H1 (cell line): ENCODE measurements around the gene PTF1A. TPM values are rescaled to one million over a fixed set of nuclear protein-coding genes. Genes with fewer than 3 reads are reported as not detected.
"Not testable (repeated sequence)": the region's sequence is repeated elsewhere in the genome, so short reads cannot be mapped to it uniquely, and the experiment has no call there.

Experiments
- CTCF ChIA-PET: fragments of 300-600 bp; sonication (Branson Sonifier 250); formaldehyde crosslinking; loops from one replicate; lab custom pipeline; 2021; ENCODE audit not compliant: partially characterized antibody; lab: Charles Lee
- POLR2A ChIA-PET: fragments of 300-600 bp; sonication (Branson Sonifier 250); formaldehyde crosslinking; loops from one replicate; lab custom pipeline; 2021; ENCODE audit warnings: inconsistent platforms; ENCODE audit not compliant: partially characterized antibody; lab: Charles Lee
- DNase-seq, 2 experiments: peaks; one replicate each; pipeline versions ENCODE4 v3.0.0 to v3.0.0-alpha.2; 2010 to 2022; ENCODE audit warnings: low spot score in 2 of 2, low read depth in 1 of 2, mixed read lengths in 1 of 2
- FAIRE-seq: peaks from 2 replicates; lab custom pipeline; 2011; peaks lifted over from hg19 to GRCh38; lab: Jason Lieb, UNC
- H2AFZ ChIP-seq: 2 replicates; pipeline ENCODE4 v1.8.1; 2012; ENCODE audit warnings: low read length, inconsistent platforms
- H2AK5ac ChIP-seq: 2 replicates; pipeline ENCODE4 v1.6.1; 2013; ENCODE audit warnings: low read depth, low read length
- H2BK120ac ChIP-seq: replicated peaks from 2 replicates; pipeline ENCODE3; 2013; ENCODE audit warnings: low read depth, low read length, inconsistent platforms
- H2BK12ac ChIP-seq: 2 replicates; pipeline ENCODE4 v1.6.1; 2013; ENCODE audit warnings: low read depth, low read length
- H2BK15ac ChIP-seq: 2 replicates; pipeline ENCODE4 v1.6.1; 2013; ENCODE audit warnings: low read length
- H2BK20ac ChIP-seq: 2 replicates; pipeline ENCODE4 v1.6.1; 2013; ENCODE audit warnings: low read length
- H2BK5ac ChIP-seq: 2 replicates; pipeline ENCODE4 v1.6.1; 2013; ENCODE audit warnings: low read depth, low read length
- H3K14ac ChIP-seq: 2 replicates; pipeline ENCODE4 v1.6.1; 2013; ENCODE audit warnings: inconsistent platforms; ENCODE audit not compliant: insufficient read length
- H3K18ac ChIP-seq: 2 replicates; pipeline ENCODE4 v1.6.1; 2013; ENCODE audit warnings: low read length; ENCODE audit errors: extremely low read depth
- H3K23ac ChIP-seq: 2 replicates; pipeline ENCODE4 v1.6.1; 2013; ENCODE audit warnings: inconsistent platforms; ENCODE audit not compliant: insufficient read length
- H3K23me2 ChIP-seq: 2 replicates; pipeline ENCODE4 v1.6.1; 2013; ENCODE audit warnings: low read depth, low read length
- H3K27ac ChIP-seq: 2 replicates; pipeline ENCODE4 v1.6.1; 2011; ENCODE audit warnings: low read depth, low read length, inconsistent platforms
- H3K27me3 ChIP-seq, 4 experiments: replicated peaks in 1 of 4; 1 replicate in 1 of 4; 2 replicates in 3 of 4; pipeline versions ENCODE4 v1.6.1 to v1.8.1; 2011 to 2013; ENCODE audit warnings: low read length in 3 of 4, mild to moderate bottlenecking in 3 of 4, inconsistent platforms in 2 of 4, mixed read lengths in 2 of 4, moderate library complexity in 1 of 4; ENCODE audit not compliant: control insufficient read depth in 3 of 4, insufficient read depth in 3 of 4; ENCODE audit errors: extremely low read depth in 1 of 4
- H3K36me3 ChIP-seq, 4 experiments: 2 replicates each; pipeline versions ENCODE4 v1.6.1 to v1.8.1; 2011 to 2013; ENCODE audit warnings: mild to moderate bottlenecking in 4 of 4, low read length in 3 of 4, moderate library complexity in 2 of 4, control low read depth in 1 of 4, inconsistent platforms in 1 of 4; ENCODE audit not compliant: insufficient read depth in 4 of 4, control insufficient read depth in 2 of 4
- H3K4ac ChIP-seq: replicated peaks from 2 replicates; pipeline ENCODE3; 2013; ENCODE audit warnings: low read length, low read depth, mixed read lengths, inconsistent platforms; ENCODE audit not compliant: insufficient read length
- H3K4me1 ChIP-seq, 4 experiments: replicated peaks in 1 of 4; 1 replicate in 1 of 4; 2 replicates in 3 of 4; pipeline versions ENCODE4 v1.6.1 to v1.8.1; 2011 to 2013; ENCODE audit warnings: low read length in 3 of 4, inconsistent platforms in 2 of 4, mixed read lengths in 1 of 4; ENCODE audit not compliant: insufficient read depth in 4 of 4, control insufficient read depth in 3 of 4
- H3K4me2 ChIP-seq, 2 experiments: 2 replicates each; pipeline versions ENCODE4 v1.6.1 to v1.8.1; 2011 to 2013; ENCODE audit warnings: low read depth in 2 of 2, low read length in 2 of 2, control low read depth in 1 of 2, inconsistent platforms in 1 of 2, mild to moderate bottlenecking in 1 of 2; ENCODE audit not compliant: insufficient read depth in 1 of 2
- H3K4me3 ChIP-seq, 4 experiments: fragments of 200-600, 300-600 bp in 1 of 4; sonication (generic), shearing (Covaris generic), sonication (Bioruptor Twin) in 1 of 4; 2 replicates each; pipeline versions ENCODE4 v1.5.1 to v1.8.1; 2011 to 2016; ENCODE audit warnings: low read length in 4 of 4, low read depth in 3 of 4, control low read depth in 2 of 4, inconsistent platforms in 2 of 4, mild to moderate bottlenecking in 2 of 4, mixed read lengths in 1 of 4, moderate library complexity in 1 of 4; ENCODE audit not compliant: insufficient read depth in 2 of 4; ENCODE audit errors: extremely low read depth in 1 of 4
- H3K56ac ChIP-seq: replicated peaks from 2 replicates; pipeline ENCODE3; 2013; ENCODE audit warnings: low read depth, mild to moderate bottlenecking, mixed read lengths, low read length, inconsistent platforms; ENCODE audit not compliant: insufficient read length
- H3K79me1 ChIP-seq: 2 replicates; pipeline ENCODE4 v1.6.1; 2013; ENCODE audit warnings: low read depth, low read length, control low read depth
- H3K79me2 ChIP-seq, 2 experiments: 2 replicates each; pipeline versions ENCODE4 v1.6.1 to v1.8.1; 2012 to 2013; ENCODE audit warnings: low read length in 2 of 2, mild to moderate bottlenecking in 2 of 2, inconsistent platforms in 1 of 2; ENCODE audit not compliant: insufficient read depth in 2 of 2, control insufficient read depth in 1 of 2
- H3K9ac ChIP-seq, 4 experiments: replicated peaks in 1 of 4; 1 replicate in 1 of 4; 2 replicates in 3 of 4; pipeline versions ENCODE4 v1.6.1 to v1.8.1; 2011 to 2013; ENCODE audit warnings: low read depth in 3 of 4, low read length in 3 of 4, control low read depth in 2 of 4, mild to moderate bottlenecking in 2 of 4, moderate library complexity in 2 of 4, inconsistent platforms in 1 of 4; ENCODE audit errors: extremely low read depth in 1 of 4
- H3K9me3 ChIP-seq, 2 experiments: 2 replicates each; pipeline versions ENCODE4 v1.6.1 to v1.8.1; 2012 to 2013; ENCODE audit warnings: mild to moderate bottlenecking in 2 of 2, moderate library complexity in 2 of 2, control low read depth in 1 of 2, inconsistent platforms in 1 of 2, low read depth in 1 of 2, low read length in 1 of 2, mixed read lengths in 1 of 2; ENCODE audit not compliant: insufficient read depth in 2 of 2
- H4K20me1 ChIP-seq, 2 experiments: replicated peaks in 1 of 2; 2 replicates each; pipeline versions ENCODE3 to v1.8.1; 2011 to 2013; ENCODE audit warnings: inconsistent platforms in 2 of 2, low read length in 2 of 2, mild to moderate bottlenecking in 1 of 2; ENCODE audit not compliant: insufficient read depth in 2 of 2, control insufficient read depth in 1 of 2
- H4K5ac ChIP-seq: 2 replicates; pipeline ENCODE4 v1.6.1; 2013; ENCODE audit warnings: low read length, low read depth, mixed read lengths, inconsistent platforms; ENCODE audit not compliant: insufficient read length
- H4K8ac ChIP-seq: 2 replicates; pipeline ENCODE4 v1.8.0; 2013; ENCODE audit warnings: mild to moderate bottlenecking, moderate library complexity, low read length, inconsistent platforms; ENCODE audit not compliant: insufficient read depth; ENCODE audit errors: extremely low read depth
- H4K91ac ChIP-seq: replicated peaks from 2 replicates; pipeline ENCODE3; 2013; ENCODE audit warnings: low read length, mixed read lengths, inconsistent platforms; ENCODE audit not compliant: insufficient read length
- WGBS, 2 experiments: shearing (Covaris generic) in 1 of 2; methylation state at CpG; one replicate each; pipeline versions ENCODE4 v1.1.6 to v1.1.7; 2013 to 2015; ENCODE audit warnings: low lambda C conversion rate in 2 of 2, mixed read lengths in 2 of 2, inconsistent platforms in 1 of 2, low coverage in 1 of 2, missing lambda C conversion rate in 1 of 2; ENCODE audit not compliant: insufficient replicate concordance in 2 of 2, insufficient coverage in 1 of 2, insufficient read length in 1 of 2; ENCODE audit errors: extremely low coverage in 1 of 2, missing lambda C conversion rate in 1 of 2; 5-methylcytosine and 5-hydroxymethylcytosine counted together
- polyA plus RNA-seq, 7 experiments: library from polyadenylated mRNA; depleted of rRNA in 3 of 7; stranded (reverse) in 5 of 7; unstranded in 2 of 7; fragments of >200 nt in 5 of 7; fragments of 200-250 nt in 2 of 7; gene quantifications; 1 replicate in 5 of 7; 2 replicates in 1 of 7; 4 replicates in 1 of 7; pipeline versions ENCODE4 v1.2.1 to v1.2.3, GENCODE V29; 2011 to 2013; ENCODE audit warnings: missing spikeins in 2 of 7, mixed read lengths in 2 of 7
- small RNA-seq: library from polyadenylated mRNA; stranded (forward); fragments of <200 nt; extraction: miRNeasy Mini kit (QIAGEN cat#:217004); gene quantifications from one replicate; pipeline ENCODE3, GENCODE V24; 2013; ENCODE audit not compliant: insufficient read depth
- total RNA-seq: library from RNA; stranded (reverse); fragmentation: NEBNext Ultra II Directional; extraction: Animal tissue kit (Norgen Biotek cat#: 25700); gene quantifications from 2 replicates; pipeline ENCODE4 v1.2.1, GENCODE V29; 2021

The PTF1A gene
- total and polyA plus RNA-seq, 2 of the 8 experiments (the other 6 are each of a cell fraction or from before 2014, with no cell fraction given), result not detected

DNA sequence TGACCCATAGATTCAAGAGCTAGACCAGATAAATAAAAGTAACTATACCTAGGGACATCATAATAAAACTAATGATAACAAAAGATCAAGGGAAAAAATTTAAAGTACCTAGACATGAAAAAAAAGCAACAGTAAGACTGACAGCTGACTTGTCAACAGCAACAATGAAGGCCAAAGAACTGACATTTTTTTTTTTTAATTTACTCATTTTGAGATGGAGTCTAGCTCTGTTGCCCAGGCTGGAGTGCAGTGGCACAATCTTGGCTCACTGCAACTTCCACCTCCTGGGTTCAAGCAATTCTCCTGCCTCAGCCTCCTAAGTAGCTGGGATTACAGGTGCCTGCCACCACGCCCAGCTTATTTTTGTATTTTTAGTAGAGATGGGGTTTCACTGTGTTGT lies 49.7 kb downstream of the PTF1A start:
- H3K4me2 ChIP-seq, H3K36me3 ChIP-seq, H4K91ac ChIP-seq, H3K9me3 ChIP-seq, H3K23me2 ChIP-seq, H3K9ac ChIP-seq, H3K18ac ChIP-seq, H3K79me1 ChIP-seq, FAIRE-seq, H2BK15ac ChIP-seq, H4K8ac ChIP-seq, H4K5ac ChIP-seq, H2AFZ ChIP-seq, H2BK12ac ChIP-seq, H3K79me2 ChIP-seq, H3K27ac ChIP-seq, H2BK120ac ChIP-seq, H2AK5ac ChIP-seq, DNase-seq, H3K4me1 ChIP-seq, H4K20me1 ChIP-seq, H2BK5ac ChIP-seq, H3K4me3 ChIP-seq, H3K27me3 ChIP-seq, H3K14ac ChIP-seq, H2BK20ac ChIP-seq, POLR2A ChIA-PET, H3K23ac ChIP-seq, H3K56ac ChIP-seq, H3K4ac ChIP-seq: not testable (repeated sequence)
- 73% methylated on average over 1 of the region's 1 CpG; no CpG with 5 or more reads in 1 of the 2 experiments for WGBS, 2 experiments
- CTCF ChIA-PET, result interaction anchor here (0.7 to 1.7 kb wide), 3 partner anchors 8 to 84 kb away, joined by 3 to 5 read pairs (median 3); no protein-coding TSS in a partner anchor

Small RNAs within 50 kb of the gene (small RNA-seq; reads per million reads assigned to genes)
- not detected for gene RF00561

Other genes starting within 250 kb of the PTF1A start
- gene MSRB2, start 96.7 kb upstream of the PTF1A start, total RNA-seq, result 9.6 and 11.0 TPM in 2 replicates
- 11.6 and 13.9 TPM in 2 replicates for gene MSRB2, start 96.7 kb upstream of the PTF1A start, polyA plus RNA-seq (2011; rRNA removed)
- gene C10orf67, start 152.5 kb downstream of the PTF1A start, total RNA-seq, result 0.11 TPM in 1 of 2 replicates, not detected in the other
- 0.03 and 0.05 TPM in 2 replicates for gene C10orf67, start 152.5 kb downstream of the PTF1A start, polyA plus RNA-seq (2011; rRNA removed)
- gene OTUD1, start 246.8 kb downstream of the PTF1A start, total RNA-seq, result 6.6 and 7.1 TPM in 2 replicates
- 1.3 TPM in 2 replicates for gene OTUD1, start 246.8 kb downstream of the PTF1A start, polyA plus RNA-seq (2011; rRNA removed)